HG02759 (cell line): ENCODE data around the gene SLC12A7.
"Not testable (repeated sequence)": the region's sequence is repeated elsewhere in the genome, so short reads cannot be mapped to it uniquely, and the experiment has no call there.

Experiments used
- ATAC-seq: cut with Tn5 transposase; IDR thresholded peaks from one replicate; pipeline ENCODE4 v1.9.1; 2021; ENCODE audit warnings: mild to moderate bottlenecking, moderate library complexity; ENCODE audit not compliant: unreplicated experiment

Gene SLC12A7

DNA sequence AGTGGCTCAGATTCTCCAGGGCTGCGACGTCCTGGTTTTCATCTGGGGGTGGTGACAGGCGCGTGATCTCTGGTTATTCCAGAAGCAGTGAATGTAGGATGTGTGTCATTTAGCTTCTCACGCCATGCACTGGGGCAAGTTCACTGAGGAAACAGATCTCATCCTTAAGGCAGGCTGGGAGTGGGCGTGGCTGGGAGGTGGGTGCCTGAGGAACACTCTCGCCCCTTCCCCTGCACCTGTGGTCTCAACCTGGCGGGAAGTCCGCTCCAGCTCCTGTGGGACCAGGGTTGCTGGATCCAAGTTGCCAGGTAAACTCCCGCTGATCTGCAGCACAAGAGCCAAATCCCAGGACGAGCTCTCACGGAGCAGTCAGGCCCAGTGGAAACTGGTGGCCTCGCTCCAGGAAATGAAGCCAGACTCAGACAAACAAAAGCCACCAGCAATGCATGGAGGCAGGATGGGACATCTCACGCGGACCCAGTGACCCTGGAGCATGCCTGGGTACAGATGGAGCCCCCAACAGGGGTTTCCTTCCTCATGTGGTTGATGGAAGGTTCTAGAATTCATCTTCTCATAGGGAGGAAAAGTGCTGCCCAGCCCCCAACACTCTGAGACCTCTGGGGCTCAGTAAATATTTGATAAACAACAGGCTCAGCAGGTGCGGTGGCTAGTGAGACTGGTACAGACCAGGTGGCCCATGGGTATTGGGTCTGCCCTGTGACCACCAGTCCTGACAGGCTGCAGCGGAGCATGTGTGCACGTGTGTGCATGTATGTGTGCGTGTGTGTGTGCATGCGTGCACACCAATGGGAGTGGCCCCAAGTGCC is 16.3 kb upstream of the SLC12A7 start:
- ATAC-seq, result no peak

DNA sequence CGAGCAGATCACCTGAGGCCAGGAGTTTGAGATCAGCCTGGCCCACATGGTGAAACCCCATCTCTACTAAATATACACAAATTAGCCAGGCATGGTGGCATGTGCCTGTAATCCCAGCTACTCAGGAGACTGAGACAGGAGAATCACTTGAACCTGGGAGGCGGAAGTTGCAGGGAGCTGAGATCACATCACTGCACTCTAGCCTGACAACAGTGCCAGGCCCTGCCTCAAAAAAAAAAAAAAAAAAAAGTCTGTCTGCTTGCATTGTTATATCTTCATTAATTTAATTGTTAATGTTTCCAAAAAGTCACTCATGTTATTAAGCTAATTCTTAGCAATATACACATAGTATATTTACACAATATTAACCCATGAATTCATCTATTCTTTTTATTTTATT is 13.8 kb upstream of the SLC12A7 start:
- not testable (repeated sequence) for ATAC-seq

DNA sequence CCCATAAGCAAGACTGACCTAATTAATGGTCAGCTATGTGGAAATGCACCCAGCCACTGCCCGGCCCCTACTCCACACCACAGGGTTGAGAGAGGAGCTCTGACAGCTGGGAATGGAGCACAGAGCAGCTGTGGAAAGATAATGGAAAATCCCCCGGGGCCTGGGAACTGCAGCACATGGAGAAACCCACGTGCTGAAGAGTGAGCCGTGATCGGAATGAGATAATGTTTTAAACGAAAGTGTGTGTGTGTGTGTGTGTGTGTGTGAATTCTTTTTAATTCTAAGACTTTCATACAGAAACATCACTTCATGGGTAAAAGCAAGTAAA is 13.1 kb upstream of the SLC12A7 start:
- ATAC-seq, result no peak

DNA sequence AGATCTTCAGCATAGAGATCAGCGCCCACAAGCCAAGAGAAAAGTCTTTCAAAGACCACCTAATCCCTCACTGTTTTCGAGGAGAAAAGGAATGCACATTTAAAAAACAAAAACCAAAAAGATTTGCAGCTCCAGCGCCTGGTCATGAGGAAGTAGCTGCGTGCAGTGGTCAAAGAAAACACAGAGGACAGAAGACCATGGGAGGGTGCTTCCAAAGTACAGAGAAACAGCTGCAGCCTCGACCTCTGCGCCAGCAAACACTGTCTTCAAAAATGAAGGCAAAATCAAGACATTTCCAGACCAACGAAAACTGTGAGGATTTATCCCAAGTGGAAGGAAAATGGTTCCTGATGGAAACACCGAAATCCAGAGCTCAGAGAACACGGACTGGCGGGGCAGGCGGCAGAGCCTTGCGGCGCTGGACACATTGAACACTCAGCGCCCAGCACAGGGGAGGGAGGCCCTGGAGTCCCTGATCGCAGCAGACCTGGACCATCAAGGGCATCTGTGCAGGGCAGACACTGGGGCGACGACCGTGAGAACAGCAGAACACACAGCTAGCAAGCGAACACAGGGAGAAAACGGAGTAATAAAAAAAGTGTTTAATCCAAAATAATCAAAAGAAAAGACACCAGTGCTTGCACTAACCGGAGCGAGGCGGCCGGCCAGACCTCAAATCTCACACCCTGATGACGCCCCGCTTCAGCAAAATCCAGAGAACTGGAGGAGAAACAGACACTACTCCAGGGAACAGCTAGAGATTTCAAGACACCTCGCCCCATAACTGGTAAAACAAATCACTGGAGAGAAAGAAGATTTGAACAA is 12.6 kb upstream of the SLC12A7 start:
- no peak for ATAC-seq

DNA sequence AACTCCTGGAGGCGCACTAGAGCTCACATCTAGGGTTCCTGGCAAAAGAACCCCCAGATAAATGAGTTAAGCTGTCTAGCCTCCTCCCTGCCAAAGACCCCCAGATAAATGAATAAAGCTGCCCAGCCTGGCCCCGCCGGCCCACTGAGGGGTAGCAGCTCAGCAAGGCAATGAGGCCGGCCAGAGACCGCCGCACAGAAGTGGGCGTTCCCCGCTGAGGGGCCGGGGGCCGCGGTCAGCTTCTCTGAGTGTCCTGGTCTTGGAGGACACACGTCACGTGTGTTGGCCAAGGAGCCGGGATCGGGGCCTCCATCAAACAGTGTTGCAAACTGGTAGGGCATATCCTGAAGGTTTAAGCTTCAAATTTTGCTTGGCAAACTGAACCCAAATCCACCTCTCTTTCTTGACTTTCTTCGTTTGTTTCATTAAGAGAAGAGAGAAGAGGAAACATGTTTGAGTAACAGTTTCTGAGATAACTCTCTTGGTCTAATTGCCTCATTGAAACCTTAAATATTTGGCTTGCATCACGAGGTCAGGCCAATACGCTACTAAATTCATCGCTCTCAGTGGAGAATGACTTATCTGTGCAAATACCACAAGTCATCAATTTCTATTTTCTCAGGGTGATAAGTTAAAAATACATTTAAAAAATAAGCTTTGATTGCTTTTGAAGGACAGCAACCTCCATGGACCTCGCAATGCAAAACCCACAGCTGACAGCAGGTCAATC is 11.7 kb upstream of the SLC12A7 start:
- ATAC-seq, result no peak

DNA sequence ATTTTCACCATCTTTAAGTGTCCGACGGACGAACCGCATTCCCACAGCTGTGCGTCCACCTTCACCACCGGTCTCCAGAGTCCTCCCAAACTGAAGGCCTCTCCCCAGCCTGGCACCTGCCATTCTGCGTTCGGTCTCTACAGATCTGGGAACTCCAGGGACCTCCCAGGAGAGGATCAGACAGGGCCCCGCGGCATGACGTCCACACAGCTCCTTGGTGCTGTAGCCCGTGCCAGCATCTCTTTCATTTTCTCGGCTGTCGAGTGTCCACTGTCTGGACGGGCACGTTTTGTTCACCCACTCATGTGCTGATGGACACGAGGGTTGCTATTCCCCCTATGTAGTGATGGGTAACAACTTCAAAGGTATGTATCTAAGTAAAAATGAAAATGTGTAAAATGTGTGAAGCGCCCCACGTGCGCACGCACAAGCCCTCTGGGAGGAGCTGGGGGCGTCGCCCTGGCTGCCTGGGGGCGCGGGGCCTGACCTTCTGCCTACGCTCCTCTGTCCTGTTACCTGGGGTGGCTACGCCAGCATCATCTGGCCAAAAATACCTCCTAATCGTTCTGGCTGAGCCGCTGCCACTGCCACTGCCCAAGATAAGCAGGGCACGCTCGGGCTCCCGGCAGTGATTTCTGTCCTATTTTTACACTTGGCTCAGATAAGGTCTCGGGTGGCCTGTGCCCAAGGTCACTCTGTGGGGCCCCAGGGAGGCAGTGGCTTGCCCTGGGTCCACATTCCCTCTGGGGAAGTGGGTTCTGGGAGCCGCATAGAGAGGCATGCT is 10.8 kb upstream of the SLC12A7 start:
- no peak for ATAC-seq

DNA sequence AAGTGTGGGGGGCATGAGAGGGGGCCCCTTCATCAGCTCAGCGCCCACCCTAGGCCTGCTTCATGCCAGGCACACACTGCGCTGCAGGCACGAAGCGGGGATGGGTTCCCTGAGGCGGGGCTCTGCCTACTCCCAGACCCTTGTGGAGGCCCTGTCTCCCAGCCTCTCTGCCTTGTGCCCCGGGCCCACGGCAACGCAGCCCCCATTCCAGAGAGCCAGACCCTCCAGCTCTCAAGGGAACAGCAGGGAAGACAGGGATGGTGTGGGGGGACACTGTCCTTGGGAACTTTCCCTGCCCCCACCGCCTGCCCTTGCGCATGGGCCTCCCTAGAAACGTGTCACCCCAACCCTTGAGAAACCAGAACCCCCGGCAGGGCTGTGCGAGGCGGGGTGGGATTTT is 10.0 kb upstream of the SLC12A7 start:
- ATAC-seq, result no peak

DNA sequence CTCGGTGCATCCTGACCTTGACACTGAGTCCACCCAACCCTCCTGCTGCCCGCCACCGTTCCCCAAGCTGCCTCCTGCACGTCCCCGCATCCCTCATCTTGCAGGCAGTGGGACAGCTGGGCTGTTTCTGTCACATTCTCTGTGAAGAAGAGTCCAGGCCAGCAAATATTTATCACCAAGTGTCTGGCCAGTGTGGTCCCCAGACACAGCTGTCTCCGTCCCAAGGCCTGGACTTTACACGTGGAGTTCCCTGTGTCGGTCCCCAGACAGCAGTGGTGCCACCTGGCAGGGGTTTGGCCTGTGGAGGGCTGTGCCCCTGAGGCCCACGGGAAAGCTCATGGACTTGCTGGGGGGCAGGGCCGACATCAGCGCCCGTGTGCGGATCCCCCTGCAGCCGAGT is 9.2 kb upstream of the SLC12A7 start:
- no peak for ATAC-seq

DNA sequence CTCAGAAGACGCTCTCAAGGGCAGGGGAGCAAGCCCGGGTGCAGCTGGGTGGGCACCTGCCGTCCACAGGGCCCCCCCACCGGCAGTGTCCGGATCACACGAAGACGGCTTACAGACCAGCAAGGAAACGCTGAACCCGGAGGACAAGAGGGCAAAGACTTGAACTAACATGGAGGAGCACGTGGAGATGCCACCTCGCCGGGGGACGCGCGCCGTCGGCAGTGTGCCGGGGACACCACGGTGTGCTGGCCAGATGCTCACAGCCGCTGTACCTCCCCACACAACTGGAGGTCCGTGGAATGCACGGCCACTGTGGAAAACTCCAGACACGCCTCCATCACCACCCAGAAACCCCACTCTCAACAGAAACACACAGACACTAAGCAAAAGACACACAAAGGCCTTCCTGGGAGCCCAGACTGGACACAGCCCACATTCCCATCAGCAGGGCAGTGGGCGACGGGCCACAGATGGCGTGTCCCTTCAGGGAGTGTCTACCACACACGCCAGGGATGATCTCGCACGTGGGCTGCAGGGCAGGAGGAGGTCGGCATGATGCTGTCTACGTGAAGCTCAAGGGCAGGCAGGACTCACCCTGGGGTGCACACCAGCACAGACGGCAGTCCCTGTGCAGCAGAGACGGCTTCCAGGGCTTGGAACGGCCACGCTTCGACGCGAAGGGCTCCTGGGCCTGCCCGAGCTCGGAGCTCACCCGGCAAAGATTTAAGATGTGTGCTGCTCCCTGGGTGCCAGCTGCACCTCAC is 8.6 kb upstream of the SLC12A7 start:
- no peak for ATAC-seq

DNA sequence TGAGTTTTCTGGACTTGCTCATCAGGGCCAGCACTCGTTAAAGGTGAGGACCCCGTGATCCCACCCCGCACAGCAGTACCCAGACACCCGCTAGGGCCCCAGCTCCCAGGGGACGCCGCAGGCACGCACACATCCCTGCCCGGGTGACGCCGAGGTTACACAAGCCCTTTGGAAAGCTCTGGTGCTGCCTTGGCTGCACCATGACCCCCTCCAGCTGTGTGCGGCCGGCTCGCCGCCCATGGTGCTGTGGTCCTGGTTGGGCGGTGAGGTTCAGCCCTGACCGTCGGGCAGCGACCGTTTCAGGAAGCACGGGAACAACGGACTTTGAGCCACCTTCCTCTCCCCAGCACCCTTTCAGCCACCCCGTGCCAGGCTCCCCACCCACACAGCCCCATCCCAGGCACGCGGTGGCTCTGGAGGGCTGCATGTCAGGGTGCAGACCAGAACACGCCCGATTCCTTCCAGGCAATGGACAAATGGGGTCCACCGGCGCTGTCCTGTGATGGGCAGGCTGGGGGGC is 7.5 kb upstream of the SLC12A7 start:
- ATAC-seq, result no peak

DNA sequence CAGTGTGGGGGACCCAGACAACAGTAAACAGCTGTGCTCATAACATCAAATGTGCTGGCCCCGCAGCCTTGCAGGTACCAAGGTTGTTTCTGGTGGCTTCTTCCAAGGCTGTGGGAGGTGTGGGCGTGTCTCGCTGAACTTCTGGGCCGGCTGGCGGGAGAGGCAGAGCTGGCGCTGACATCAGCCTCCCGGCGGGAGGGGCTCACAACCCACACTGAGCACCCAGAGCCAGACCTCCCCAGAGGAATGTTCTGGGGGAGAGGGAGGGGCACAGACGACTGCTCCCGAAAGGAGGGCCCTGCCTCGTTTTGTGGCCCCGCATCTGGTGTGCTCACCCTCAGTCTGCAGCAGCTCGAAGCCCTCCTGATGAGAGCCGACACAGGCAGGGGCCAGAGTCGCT is 6.9 kb upstream of the SLC12A7 start:
- no peak for ATAC-seq

DNA sequence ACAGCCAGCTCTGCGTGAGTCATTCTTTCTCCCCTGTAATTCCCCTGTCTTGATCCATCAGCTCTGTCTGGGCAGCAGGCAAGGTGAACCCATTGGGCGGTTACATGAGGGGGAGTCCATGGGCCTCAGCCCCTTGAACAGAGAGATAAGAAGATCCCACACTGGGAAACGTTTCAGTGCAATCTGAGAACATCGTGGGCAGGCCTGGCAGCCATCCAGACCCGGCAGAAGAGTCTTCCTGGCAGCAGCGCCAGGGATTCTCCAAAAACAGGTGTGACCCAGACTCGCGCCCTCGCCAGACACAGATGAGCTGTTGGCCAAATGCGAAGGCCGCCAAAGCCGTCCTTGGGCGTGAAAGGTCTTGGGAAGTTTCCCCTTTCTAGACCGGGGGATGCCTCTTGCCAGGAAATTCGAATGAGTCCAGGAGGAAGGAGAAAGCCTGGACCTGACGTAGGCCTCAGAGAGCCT is 6.4 kb upstream of the SLC12A7 start:
- no peak for ATAC-seq

DNA sequence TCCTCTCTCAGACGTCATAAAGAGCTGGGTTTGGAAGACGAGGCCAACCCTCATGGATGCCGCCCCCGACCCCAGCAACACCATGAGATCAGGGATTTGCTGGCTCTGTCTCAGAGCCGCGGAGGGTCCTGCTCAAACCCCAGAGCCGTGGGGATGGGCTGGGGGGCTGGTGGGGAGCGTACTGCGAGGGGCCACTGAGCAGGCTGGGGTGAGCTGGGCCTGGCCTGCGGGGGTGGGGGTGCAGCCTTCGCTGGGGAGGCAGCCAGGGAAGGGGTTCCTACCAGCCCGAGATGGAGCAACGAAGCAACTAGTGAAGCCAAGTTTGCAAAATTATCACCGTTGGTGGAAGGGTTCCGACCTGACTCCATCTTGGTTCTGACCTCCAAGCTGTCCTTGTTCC is 5.1 kb upstream of the SLC12A7 start:
- ATAC-seq, result no peak

DNA sequence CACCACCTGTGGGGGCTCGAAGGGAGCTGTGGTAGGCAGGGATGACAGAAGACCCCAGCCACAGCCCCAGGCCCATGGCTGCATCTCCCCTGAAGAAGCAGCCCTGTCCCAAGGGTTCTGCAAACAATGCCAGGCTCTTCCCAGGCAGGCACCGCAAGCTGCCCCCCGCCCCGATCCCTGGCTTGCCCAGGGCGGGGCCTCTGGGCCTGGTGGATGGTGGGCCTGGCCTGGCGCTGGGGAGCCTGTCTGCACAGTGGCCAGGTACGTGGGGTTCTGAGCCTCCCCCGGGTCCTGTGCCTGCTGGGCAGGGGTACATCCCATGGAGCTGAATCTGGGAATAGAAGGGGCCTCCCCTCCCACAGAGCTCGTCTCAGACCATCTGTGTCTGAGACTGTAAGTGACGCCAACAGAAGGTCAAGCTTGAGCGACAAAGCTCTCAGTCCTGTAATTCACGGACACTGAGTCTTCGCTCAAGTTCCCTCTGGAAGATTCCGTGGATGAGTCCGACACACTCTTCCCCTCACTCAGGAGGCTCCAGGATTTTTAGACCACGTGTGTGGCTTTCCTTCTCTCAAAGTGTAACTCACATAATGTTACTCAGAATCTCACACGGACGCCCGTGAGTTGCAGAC is 4.4 kb upstream of the SLC12A7 start:
- ATAC-seq, result no peak

DNA sequence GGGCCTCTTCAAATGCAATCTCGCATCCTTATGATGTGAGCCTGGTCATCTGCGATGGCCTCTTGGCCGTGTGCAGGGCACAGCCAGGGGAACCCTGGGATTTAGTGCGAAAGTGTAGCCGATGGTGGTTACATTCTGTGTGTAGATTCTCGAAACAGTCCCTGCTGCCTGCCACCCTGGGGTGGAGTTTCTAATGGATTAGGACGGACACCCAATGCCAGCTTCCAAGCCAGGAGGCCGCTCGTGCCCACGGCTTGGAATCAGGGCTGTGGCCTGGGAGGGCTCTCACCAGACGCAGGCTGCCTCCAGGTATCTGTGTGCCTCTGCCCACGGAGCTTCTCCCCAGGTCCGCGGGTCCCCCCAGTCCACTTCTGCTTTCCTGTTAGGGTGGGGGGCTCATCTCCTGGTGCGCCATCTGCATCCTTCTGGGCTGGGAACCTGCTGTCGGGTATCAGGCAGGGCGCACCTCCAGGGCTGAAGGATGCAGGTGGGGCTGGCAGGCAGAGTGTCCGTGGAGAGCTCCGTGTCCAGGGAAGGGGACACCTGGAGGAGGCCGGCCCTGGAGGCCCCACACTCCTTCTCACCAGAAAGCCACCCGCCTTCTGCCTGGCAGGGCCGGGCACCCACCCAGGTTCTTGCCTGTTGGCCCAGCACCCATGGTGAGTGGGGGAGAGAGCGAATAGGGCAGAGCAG is 3.4 kb upstream of the SLC12A7 start:
- no peak for ATAC-seq

DNA sequence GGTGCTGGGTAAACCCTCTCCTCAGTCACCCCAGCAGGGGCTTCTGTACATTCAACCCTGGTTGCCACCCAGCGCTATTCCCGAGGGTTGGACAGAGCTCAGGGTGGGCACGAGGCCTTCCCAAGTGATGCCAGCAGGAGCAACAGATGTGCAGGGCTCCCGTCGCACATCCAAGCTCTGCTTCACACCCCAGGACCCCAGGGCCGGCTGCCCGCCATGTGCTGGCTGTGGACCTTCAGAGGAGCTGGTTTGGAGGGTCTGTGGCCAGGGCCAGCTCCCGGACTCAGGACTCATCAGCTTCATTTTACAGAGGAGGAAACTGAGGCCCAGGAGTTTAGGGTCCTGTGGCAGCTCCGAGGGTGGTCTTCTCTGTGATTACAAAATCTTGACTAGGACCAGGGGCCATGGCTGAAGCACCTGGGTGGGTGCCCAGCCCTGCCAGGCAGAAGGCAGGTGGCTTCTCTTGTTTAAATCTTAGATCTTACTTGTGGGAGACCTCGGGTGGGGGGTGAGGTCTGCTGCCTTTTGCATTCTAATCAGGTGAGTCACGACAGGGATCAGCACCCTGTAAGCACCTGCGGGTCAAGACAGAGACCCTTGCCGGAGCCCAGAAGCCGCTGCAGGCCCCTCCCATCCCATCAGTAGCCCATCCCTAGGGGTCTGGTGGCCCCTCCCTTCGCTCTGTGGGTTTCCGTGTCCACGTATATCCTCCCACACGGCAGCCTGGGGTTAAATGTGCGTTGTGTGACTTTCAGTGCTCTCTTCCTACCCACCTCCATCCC is 2.1 kb upstream of the SLC12A7 start:
- no peak for ATAC-seq

DNA sequence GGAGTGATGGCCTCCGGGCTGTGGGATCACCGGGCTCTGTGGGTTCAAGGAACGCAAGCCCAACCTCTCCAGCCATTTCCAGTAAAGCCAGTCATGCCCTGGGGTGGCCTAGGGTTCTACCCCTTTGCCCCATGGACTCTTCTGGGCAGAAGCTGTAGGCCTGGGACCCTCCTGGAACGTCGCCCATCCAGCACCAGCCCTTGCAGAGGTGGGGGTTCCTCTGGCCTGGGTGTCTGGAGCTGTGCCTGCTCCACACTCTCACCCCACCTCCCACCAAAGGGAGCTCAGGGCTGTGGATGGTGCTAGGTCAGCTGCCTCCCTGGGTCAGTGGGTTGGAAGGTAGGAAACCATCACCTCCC is 1.4 kb upstream of the SLC12A7 start:
- ATAC-seq, result no peak
